ENCODE measurements around the gene CEP20.

GRCh38 chr16:15825750-15826305 lies 62.6 kb downstream of the CEP20 start:
- TF ChIP-seq EZH2 (IDR thresholded peaks at IDR 0.05; ENCODE audit: borderline replicate concordance, low read depth, low read length, severe bottlenecking) = no peak
- TF ChIP-seq, protein P1, sequence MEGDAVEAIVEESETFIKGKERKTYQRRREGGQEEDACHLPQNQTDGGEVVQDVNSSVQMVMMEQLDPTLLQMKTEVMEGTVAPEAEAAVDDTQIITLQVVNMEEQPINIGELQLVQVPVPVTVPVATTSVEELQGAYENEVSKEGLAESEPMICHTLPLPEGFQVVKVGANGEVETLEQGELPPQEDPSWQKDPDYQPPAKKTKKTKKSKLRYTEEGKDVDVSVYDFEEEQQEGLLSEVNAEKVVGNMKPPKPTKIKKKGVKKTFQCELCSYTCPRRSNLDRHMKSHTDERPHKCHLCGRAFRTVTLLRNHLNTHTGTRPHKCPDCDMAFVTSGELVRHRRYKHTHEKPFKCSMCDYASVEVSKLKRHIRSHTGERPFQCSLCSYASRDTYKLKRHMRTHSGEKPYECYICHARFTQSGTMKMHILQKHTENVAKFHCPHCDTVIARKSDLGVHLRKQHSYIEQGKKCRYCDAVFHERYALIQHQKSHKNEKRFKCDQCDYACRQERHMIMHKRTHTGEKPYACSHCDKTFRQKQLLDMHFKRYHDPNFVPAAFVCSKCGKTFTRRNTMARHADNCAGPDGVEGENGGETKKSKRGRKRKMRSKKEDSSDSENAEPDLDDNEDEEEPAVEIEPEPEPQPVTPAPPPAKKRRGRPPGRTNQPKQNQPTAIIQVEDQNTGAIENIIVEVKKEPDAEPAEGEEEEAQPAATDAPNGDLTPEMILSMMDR (IDR thresholded peaks at IDR 0.05; ENCODE audit: borderline replicate concordance, extremely low read depth, low read length, poor library complexity, severe bottlenecking) = no peak

All from DND-41 (cell line).